NCI-H82 treated with DMSO at 0.1 percent for 48 hours (cell line): ENCODE results near the gene EML5.
A peak's percentile ranks its signal among the peaks of the same experiment; 100 is the strongest.
"Not testable (repeated sequence)": the region's sequence is repeated elsewhere in the genome, so short reads cannot be mapped to it uniquely, and the experiment has no call there.

Source experiments
- DNase-seq: peaks from one replicate; lab custom pipeline; 2025; ENCODE audit not compliant: unreplicated experiment; lab: John Stamatoyannopoulos, UW

Gene EML5

GRCh38 chr14:88792473-88793258, at the start of gene EML5:
EML5 (minus strand) TSS chr14:88792953; CDS start chr14:88792503, 450 bp downstream.
- DNase-seq, result peak; percentile 45

- no peak for DNase-seq
Observed at GRCh38 chr14:88842414-88842813, 49.7 kb upstream of the EML5 start.

- DNase-seq, result no peak
Observed at GRCh38 chr14:88841741-88842140, 49.0 kb upstream of the EML5 start.

- DNase-seq, result no peak
Observed at GRCh38 chr14:88840926-88841325, 48.2 kb upstream of the EML5 start.

GRCh38 chr14:88838015-88838414, 45.3 kb upstream of the EML5 start:
- no peak for DNase-seq

- DNase-seq, result no peak
Observed at GRCh38 chr14:88837495-88837894, 44.7 kb upstream of the EML5 start.

GRCh38 chr14:88835661-88836060, 42.9 kb upstream of the EML5 start:
- no peak for DNase-seq

- no peak for DNase-seq
Observed at GRCh38 chr14:88834883-88835431, 42.2 kb upstream of the EML5 start.

GRCh38 chr14:88831284-88831683, 38.5 kb upstream of the EML5 start:
- DNase-seq, result no peak

- peak; percentile 90 for DNase-seq
Observed at GRCh38 chr14:88829685-88830302, 37.0 kb upstream of the EML5 start.

GRCh38 chr14:88829188-88829587, 36.4 kb upstream of the EML5 start:
- DNase-seq, result peak; percentile 64

- DNase-seq, result no peak
Observed at GRCh38 chr14:88825503-88825902, 32.8 kb upstream of the EML5 start.

- DNase-seq, result no peak
Observed at GRCh38 chr14:88825078-88825458, 32.3 kb upstream of the EML5 start.

GRCh38 chr14:88824314-88825077, 31.7 kb upstream of the EML5 start, which contains the start of gene TTC8:
TTC8 (plus strand) TSS chr14:88824651; CDS start chr14:88824708, 57 bp downstream.
- peak; percentile 80 for DNase-seq

GRCh38 chr14:88823968-88824313, 31.2 kb upstream of the EML5 start:
- no peak for DNase-seq

- no peak for DNase-seq
Observed at GRCh38 chr14:88821888-88822287, 29.1 kb upstream of the EML5 start.

- no peak for DNase-seq
Observed at GRCh38 chr14:88821378-88821777, 28.6 kb upstream of the EML5 start.

GRCh38 chr14:88819674-88820073, 26.9 kb upstream of the EML5 start:
- not testable (repeated sequence) for DNase-seq

GRCh38 chr14:88818018-88818417, 25.3 kb upstream of the EML5 start:
- DNase-seq, result no peak

GRCh38 chr14:88815980-88816379, 23.2 kb upstream of the EML5 start:
- DNase-seq, result no peak

- DNase-seq, result no peak
Observed at GRCh38 chr14:88808359-88808758, 15.6 kb upstream of the EML5 start.

- DNase-seq, result no peak
Observed at GRCh38 chr14:88804477-88804876, 11.7 kb upstream of the EML5 start.
